H9 (cell line): ENCODE measurements around the gene RAB6A. TPM values are rescaled to one million over a fixed set of nuclear protein-coding genes. Genes with fewer than 3 reads are reported as not detected.

Source experiments
- DNase-seq: peaks from one replicate; pipeline ENCODE4 v3.0.0-alpha.2; 2017
- H2AFZ ChIP-seq: one replicate; pipeline ENCODE4 v1.6.1; 2013; ENCODE audit warnings: mild to moderate bottlenecking, low read length, control low read depth, moderate library complexity
- H2AK5ac ChIP-seq: 2 replicates; pipeline ENCODE4 v1.6.1; 2013; ENCODE audit warnings: low read length, control low read depth, mixed read lengths; ENCODE audit not compliant: insufficient read length
- H2BK120ac ChIP-seq: one replicate; pipeline ENCODE4 v1.6.1; 2013; ENCODE audit warnings: low read depth, mild to moderate bottlenecking, low read length, control low read depth, inconsistent platforms; ENCODE audit not compliant: poor library complexity, severe bottlenecking
- H2BK12ac ChIP-seq: 2 replicates; pipeline ENCODE4 v1.6.1; 2013; ENCODE audit warnings: low read length, control low read depth, mixed read lengths, low read depth; ENCODE audit not compliant: insufficient read length
- H2BK15ac ChIP-seq: 2 replicates; pipeline ENCODE4 v1.6.1; 2013; ENCODE audit warnings: low read depth, low read length, control low read depth
- H2BK20ac ChIP-seq: one replicate; pipeline ENCODE4 v1.6.1; 2013; ENCODE audit warnings: low read depth, mild to moderate bottlenecking, low read length, control low read depth, inconsistent platforms; ENCODE audit not compliant: poor library complexity, severe bottlenecking
- H2BK5ac ChIP-seq: 2 replicates; pipeline ENCODE4 v1.6.1; 2013; ENCODE audit warnings: low read length, control low read depth, mixed read lengths; ENCODE audit not compliant: insufficient read length
- H3K14ac ChIP-seq: 2 replicates; pipeline ENCODE4 v1.6.1; 2013; ENCODE audit warnings: low read length, control low read depth; ENCODE audit not compliant: insufficient read depth
- H3K18ac ChIP-seq: 2 replicates; pipeline ENCODE4 v1.6.1; 2013; ENCODE audit warnings: low read depth, mild to moderate bottlenecking, mixed read lengths, low read length, control low read depth; ENCODE audit not compliant: insufficient read length
- H3K23ac ChIP-seq: 2 replicates; pipeline ENCODE4 v1.6.1; 2013; ENCODE audit warnings: low read length, control low read depth, mixed read lengths, low read depth; ENCODE audit not compliant: insufficient read length
- H3K23me2 ChIP-seq: 2 replicates; pipeline ENCODE4 v1.6.1; 2013; ENCODE audit warnings: low read depth, mild to moderate bottlenecking, mixed read lengths, low read length, control low read depth; ENCODE audit not compliant: insufficient read length, poor library complexity, severe bottlenecking
- H3K27ac ChIP-seq: 2 replicates; pipeline ENCODE4 v1.5.1; 2013; ENCODE audit warnings: low read length, control low read depth, mixed read lengths, low read depth; ENCODE audit not compliant: insufficient read length
- H3K27me3 ChIP-seq: 2 replicates; pipeline ENCODE4 v1.6.1; 2013; ENCODE audit warnings: low read length, control low read depth, inconsistent platforms; ENCODE audit not compliant: insufficient read depth
- H3K4ac ChIP-seq: 2 replicates; pipeline ENCODE4 v1.6.1; 2013; ENCODE audit warnings: low read depth, mild to moderate bottlenecking, control low read depth, inconsistent platforms, low read length, moderate library complexity
- H3K4me1 ChIP-seq: 2 replicates; pipeline ENCODE4 v1.6.1; 2013; ENCODE audit warnings: low read length, control low read depth, inconsistent platforms; ENCODE audit not compliant: insufficient read depth
- H3K4me2 ChIP-seq: 2 replicates; pipeline ENCODE4 v1.6.1; 2013; ENCODE audit warnings: low read length, control low read depth, mixed read lengths; ENCODE audit not compliant: insufficient read length, insufficient read depth
- H3K56ac ChIP-seq: 2 replicates; pipeline ENCODE4 v1.6.1; 2013; ENCODE audit warnings: low read depth, mild to moderate bottlenecking, mixed read lengths, low read length, control low read depth; ENCODE audit not compliant: insufficient read length
- H3K79me1 ChIP-seq: 2 replicates; pipeline ENCODE4 v1.6.1; 2013; ENCODE audit warnings: low read depth, mild to moderate bottlenecking, moderate library complexity, low read length, control low read depth, inconsistent platforms; ENCODE audit not compliant: insufficient read depth, poor library complexity, severe bottlenecking
- H3K79me2 ChIP-seq: 2 replicates; pipeline ENCODE4 v1.6.1; 2013; ENCODE audit warnings: low read length, control low read depth, inconsistent platforms; ENCODE audit not compliant: insufficient read depth
- H3K9ac ChIP-seq: 2 replicates; pipeline ENCODE4 v1.6.1; 2013; ENCODE audit warnings: low read length, control low read depth, mixed read lengths; ENCODE audit not compliant: insufficient read length; ENCODE audit errors: extremely low read depth
- H3K9me3 ChIP-seq: one replicate; pipeline ENCODE4 v1.6.1; 2013; ENCODE audit warnings: low read depth, low read length, inconsistent platforms; ENCODE audit not compliant: control insufficient read depth
- H3T11ph ChIP-seq: one replicate; pipeline ENCODE4 v1.6.1; 2013; ENCODE audit warnings: mild to moderate bottlenecking, low read length, control low read depth, inconsistent platforms
- H4K20me1 ChIP-seq: one replicate; pipeline ENCODE4 v1.6.1; 2013; ENCODE audit not compliant: control insufficient read depth, insufficient read length, insufficient read depth
- H4K5ac ChIP-seq: 2 replicates; pipeline ENCODE4 v1.6.1; 2013; ENCODE audit warnings: low read depth, mild to moderate bottlenecking, mixed read lengths, low read length, control low read depth; ENCODE audit not compliant: insufficient read length
- H4K8ac ChIP-seq: replicated peaks from 2 replicates; pipeline ENCODE4 v1.6.1; 2013; ENCODE audit warnings: low read length, control low read depth, mixed read lengths, low read depth; ENCODE audit not compliant: insufficient read length
- H4K91ac ChIP-seq: 2 replicates; pipeline ENCODE4 v1.6.1; 2013; ENCODE audit warnings: low read depth, mild to moderate bottlenecking, moderate library complexity, mixed read lengths, low read length, control low read depth; ENCODE audit not compliant: insufficient read length
- H3K27ac Mint-ChIP-seq, 3 experiments: 2 replicates in 2 of 3; 3 replicates in 1 of 3; pipeline ENCODE4 v1.8.0; 2020 to 2021; ENCODE audit warnings: mixed read lengths in 3 of 3, mild to moderate bottlenecking in 1 of 3, moderate library complexity in 1 of 3
- H3K27me3 Mint-ChIP-seq: 2 replicates; pipeline ENCODE4 v1.8.0; 2021; ENCODE audit warnings: low read depth, mild to moderate bottlenecking, moderate library complexity, mixed read lengths
- H3K36me3 Mint-ChIP-seq, 3 experiments: 2 replicates in 2 of 3; 3 replicates in 1 of 3; pipeline ENCODE4 v1.8.0; 2020 to 2021; ENCODE audit warnings: low read depth in 3 of 3, mixed read lengths in 3 of 3; ENCODE audit not compliant: insufficient read depth in 1 of 3
- H3K4me1 Mint-ChIP-seq, 2 experiments: 2 replicates each; pipeline ENCODE4 v1.8.0; 2020; ENCODE audit warnings: mixed read lengths in 2 of 2
- H3K4me3 Mint-ChIP-seq, 2 experiments: 2 replicates in 1 of 2; 3 replicates in 1 of 2; pipeline ENCODE4 v1.8.0; 2020 to 2021; ENCODE audit warnings: mild to moderate bottlenecking in 2 of 2, mixed read lengths in 2 of 2, moderate library complexity in 1 of 2
- H3K9me3 Mint-ChIP-seq, 2 experiments: 2 replicates in 1 of 2; 3 replicates in 1 of 2; pipeline ENCODE4 v1.8.0; 2020; ENCODE audit warnings: mild to moderate bottlenecking in 2 of 2, mixed read lengths in 2 of 2, moderate library complexity in 1 of 2
- CTCF ChIP-seq: fragments of 200-600 bp; sonication (generic); conservative IDR thresholded peaks from 3 replicates; pipeline ENCODE4 v1.8.0; 2021; ENCODE audit warnings: antibody characterized with exemption, mild to moderate bottlenecking
- WGBS: extraction: QIAGEN DNeasy Blood & Tissue Kit; methylation state at CpG from one replicate; pipeline ENCODE4 v1.1.7; 2013; ENCODE audit warnings: missing lambda C conversion rate, low lambda C conversion rate, mixed read lengths; ENCODE audit not compliant: insufficient read length; ENCODE audit errors: extremely low coverage; 5-methylcytosine and 5-hydroxymethylcytosine counted together
- total RNA-seq: library from RNA; stranded (reverse); gene quantifications from 2 replicates; pipeline ENCODE4 v1.2.1, GENCODE V29; 2021

Gene RAB6A
- total RNA-seq, 1 experiment from 2014 or later = 72.8 TPM

DNA sequence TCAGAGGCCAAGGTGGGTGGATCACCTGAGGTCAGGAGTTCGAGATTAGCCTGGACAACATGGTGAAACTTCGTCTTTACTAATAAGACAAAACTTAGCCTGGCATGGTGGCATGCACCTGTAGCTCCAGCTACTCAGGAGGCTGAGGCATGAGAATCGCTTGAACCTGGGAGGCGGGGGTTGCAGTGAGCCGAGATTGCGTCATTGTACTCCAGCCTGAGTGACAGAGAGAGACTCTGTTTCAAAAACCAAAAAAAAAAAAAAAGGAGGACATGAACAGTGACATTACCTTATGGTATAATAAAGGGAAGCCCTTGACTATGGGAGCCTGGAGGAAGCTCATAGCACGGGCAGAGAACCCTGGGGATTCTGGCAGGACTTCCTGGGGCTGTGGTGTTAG lies 131.0 kb downstream of the RAB6A start:
- no peak for TF ChIP-seq CTCF
- H2BK12ac ChIP-seq = no peak overlapping the region

More for the DNA sequence above, 131.0 kb downstream of the RAB6A start:
- H3K9me3 Mint-ChIP-seq = peaks cover 3 to 8% of the 10 kb centered on the region in 2 experiments
- no peaks in the 10 kb centered on the region for H3K79me2 ChIP-seq
- H4K5ac ChIP-seq = no peak overlapping the region
- peaks cover 44 to 47% of the 10 kb centered on the region in 2 experiments for H3K4me1 Mint-ChIP-seq
- H4K91ac ChIP-seq = no peak overlapping the region
- no CpG with 5 or more reads among the region's 7 CpGs for WGBS
- no peak overlapping the region for H2BK20ac ChIP-seq
- no peak overlapping the region for H2AFZ ChIP-seq
- no peak overlapping the region for H3K4ac ChIP-seq
- H3K4me1 ChIP-seq = peaks cover 3% of the 10 kb centered on the region; the same call in 1 of the 2 replicates
- H3K56ac ChIP-seq = no peak overlapping the region
- no peaks in the 10 kb centered on the region for H3K79me1 ChIP-seq
- no peak overlapping the region for H3K14ac ChIP-seq
- H2BK120ac ChIP-seq = no peak overlapping the region
- H4K20me1 ChIP-seq = no peaks in the 10 kb centered on the region
- H3K27me3 Mint-ChIP-seq = peaks cover 45% of the 10 kb centered on the region
- no peak overlapping the region for H3K18ac ChIP-seq
- H2BK15ac ChIP-seq = no peak overlapping the region
- no peak overlapping the region for H3K4me2 ChIP-seq
- H3K23me2 ChIP-seq = no peaks in the 10 kb centered on the region
- H3K4me3 Mint-ChIP-seq = peak overlapping the region in 1 of 2 experiments; percentile 41; a peak in 1 of 5 replicates
- peak overlapping the region in 1 of 3 experiments; percentile 3; a peak in 1 of 7 replicates for H3K27ac Mint-ChIP-seq
- DNase-seq = no peak
- H3K23ac ChIP-seq = no peak overlapping the region
- H4K8ac ChIP-seq = no peak overlapping the region
- H3K27me3 ChIP-seq = peaks cover 12% of the 10 kb centered on the region; the same call in 1 of the 2 replicates
- H2BK5ac ChIP-seq = no peak overlapping the region
- H3K9me3 ChIP-seq = no peaks in the 10 kb centered on the region
- H2AK5ac ChIP-seq = no peak overlapping the region
- no peak overlapping the region for H3T11ph ChIP-seq
- no peak overlapping the region for H3K9ac ChIP-seq
- no peak overlapping the region for H3K27ac ChIP-seq
- H3K36me3 Mint-ChIP-seq = peaks cover 0 to 18% (median 2%) of the 10 kb centered on the region in 3 experiments; a peak in 3 of 7 replicates
